HG03025 (cell line): Measurements from ENCODE around the gene HSP90AB1.
"Not testable (repeated sequence)": the region's sequence is repeated elsewhere in the genome, so short reads cannot be mapped to it uniquely, and the experiment has no call there.

Experiments
- ATAC-seq: cut with Tn5 transposase; IDR thresholded peaks from one replicate; pipeline ENCODE4 v1.9.1; 2021; ENCODE audit warnings: mild to moderate bottlenecking, moderate library complexity; ENCODE audit not compliant: unreplicated experiment, low FRiP score

Gene HSP90AB1

GRCh38 chr6:44221961-44222335 is 25.0 kb upstream of the HSP90AB1 start:
- ATAC-seq = no peak

- no peak for ATAC-seq
Observed at GRCh38 chr6:44222486-44223318, 24.2 kb upstream of the HSP90AB1 start.

- ATAC-seq = no peak
Observed at GRCh38 chr6:44223319-44224028, 23.4 kb upstream of the HSP90AB1 start, which contains the start of gene SLC29A1. TSS of gene SLC29A1 (plus strand) at chr6:44223595. CDS start at chr6:44227314, 3,719 bp downstream.

GRCh38 chr6:44224029-44224964 is 22.6 kb upstream of the HSP90AB1 start:
- ATAC-seq = no peak

GRCh38 chr6:44224965-44225305 is 22.0 kb upstream of the HSP90AB1 start:
- ATAC-seq = no peak

GRCh38 chr6:44225579-44226325 is 21.1 kb upstream of the HSP90AB1 start:
- ATAC-seq = no peak

- no peak for ATAC-seq
Observed at GRCh38 chr6:44226368-44227147, 20.3 kb upstream of the HSP90AB1 start.

- no peak for ATAC-seq
Observed at GRCh38 chr6:44227148-44227793, 19.6 kb upstream of the HSP90AB1 start.

GRCh38 chr6:44228031-44228430 is 18.9 kb upstream of the HSP90AB1 start:
- ATAC-seq = no peak

GRCh38 chr6:44228433-44228832 is 18.5 kb upstream of the HSP90AB1 start:
- no peak for ATAC-seq

GRCh38 chr6:44228836-44229235 is 18.1 kb upstream of the HSP90AB1 start:
- ATAC-seq = no peak

GRCh38 chr6:44229376-44230033 is 17.4 kb upstream of the HSP90AB1 start:
- no peak for ATAC-seq

GRCh38 chr6:44230034-44230675 is 16.7 kb upstream of the HSP90AB1 start:
- ATAC-seq = no peak

GRCh38 chr6:44231426-44231825 is 15.5 kb upstream of the HSP90AB1 start:
- ATAC-seq = not testable (repeated sequence)

GRCh38 chr6:44232676-44233566 is 14.0 kb upstream of the HSP90AB1 start:
- ATAC-seq = no peak

GRCh38 chr6:44233567-44234100 is 13.3 kb upstream of the HSP90AB1 start:
- ATAC-seq = no peak
